Bone marrow (tissue), 2 donors: ENCODE data around the gene KIF19.
"Not testable (repeated sequence)": the region's sequence is repeated elsewhere in the genome, so short reads cannot be mapped to it uniquely, and the experiment has no call there.

Source experiments
- DNase-seq, 2 donors: peaks; one replicate each; lab custom pipeline; 2025; lab: John Stamatoyannopoulos, UW

Gene KIF19

DNA sequence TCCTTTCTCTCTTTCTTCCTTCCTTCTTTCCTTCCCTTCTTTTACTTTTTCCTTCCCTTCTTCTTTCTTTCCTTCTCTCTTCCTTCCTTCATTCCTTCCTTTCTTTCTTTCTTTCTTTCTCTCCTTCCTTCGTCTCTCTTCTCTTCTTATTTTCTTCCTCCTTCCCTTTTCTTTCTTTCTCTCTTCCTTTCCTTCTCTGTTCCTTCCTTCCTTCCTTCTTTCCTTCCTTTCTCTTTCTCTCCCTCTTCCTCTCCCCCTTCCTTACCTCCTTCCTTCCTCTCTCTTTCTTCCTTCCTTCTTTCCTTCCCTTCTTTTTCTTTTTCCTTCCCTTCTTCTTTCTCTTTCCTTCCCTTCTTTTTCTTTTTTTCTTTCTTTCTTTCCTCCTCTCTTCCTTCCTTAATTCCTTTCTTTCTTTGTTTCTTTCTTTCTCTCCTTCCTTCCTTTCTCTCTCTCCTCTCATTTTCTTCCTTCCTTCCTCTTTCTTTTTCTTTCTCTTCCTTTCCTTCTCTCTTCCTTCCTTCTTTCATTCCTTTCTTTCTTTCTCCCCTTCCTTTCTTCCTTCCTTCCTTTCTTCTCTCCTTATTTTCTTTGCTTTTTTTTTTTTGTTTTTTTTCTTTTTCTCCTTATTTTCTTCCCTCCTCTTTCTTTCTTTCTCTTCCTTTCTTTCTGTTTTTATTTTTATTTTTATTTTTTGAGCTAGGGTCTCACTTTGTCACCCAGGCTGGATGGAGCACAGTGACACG, 64.1 kb downstream of the KIF19 start:
- DNase-seq = no peak

- no peak for DNase-seq
These were observed 64.9 kb downstream of the KIF19 start for GRCh38 chr17:74390680-74391653.

DNA sequence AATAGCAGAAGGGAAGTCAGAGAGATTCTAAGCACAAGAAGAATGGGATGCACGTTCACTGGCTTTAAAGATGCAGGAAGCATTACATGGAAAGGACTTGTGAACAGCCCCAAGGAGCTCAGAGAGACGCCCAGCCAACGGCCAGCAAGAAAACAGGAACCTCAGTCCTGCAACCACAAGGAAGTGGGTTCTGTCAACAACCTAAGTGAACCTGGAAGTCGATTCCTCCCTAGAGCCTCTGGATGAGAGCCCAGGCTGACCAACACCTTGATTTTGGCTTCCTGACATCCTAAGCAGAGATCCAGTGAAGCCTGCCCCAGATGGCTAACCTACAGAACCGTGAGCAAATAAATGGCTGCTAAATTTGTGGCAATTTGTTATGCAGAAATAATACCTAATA, 65.7 kb downstream of the KIF19 start:
- DNase-seq = no peak

DNA sequence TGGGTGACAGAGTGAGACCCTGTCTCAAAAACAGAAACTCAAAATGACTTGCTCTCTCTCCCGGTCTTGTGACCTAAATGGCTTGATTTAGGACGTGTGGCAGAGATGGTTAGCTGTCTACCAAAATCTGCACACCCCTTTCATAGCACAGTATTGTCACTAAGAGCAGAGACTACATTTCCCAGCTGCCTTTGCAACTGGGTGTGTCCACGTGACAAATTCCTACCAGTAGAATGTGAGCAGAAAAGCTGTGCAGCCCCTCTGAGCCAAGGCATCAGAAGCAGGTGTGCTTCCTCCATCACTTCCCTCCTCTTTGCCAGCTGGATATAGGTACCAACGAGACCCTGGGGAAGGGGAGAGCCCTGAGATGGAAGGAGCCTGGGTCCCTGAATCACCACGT, 66.8 kb downstream of the KIF19 start:
- DNase-seq = no peak

DNA sequence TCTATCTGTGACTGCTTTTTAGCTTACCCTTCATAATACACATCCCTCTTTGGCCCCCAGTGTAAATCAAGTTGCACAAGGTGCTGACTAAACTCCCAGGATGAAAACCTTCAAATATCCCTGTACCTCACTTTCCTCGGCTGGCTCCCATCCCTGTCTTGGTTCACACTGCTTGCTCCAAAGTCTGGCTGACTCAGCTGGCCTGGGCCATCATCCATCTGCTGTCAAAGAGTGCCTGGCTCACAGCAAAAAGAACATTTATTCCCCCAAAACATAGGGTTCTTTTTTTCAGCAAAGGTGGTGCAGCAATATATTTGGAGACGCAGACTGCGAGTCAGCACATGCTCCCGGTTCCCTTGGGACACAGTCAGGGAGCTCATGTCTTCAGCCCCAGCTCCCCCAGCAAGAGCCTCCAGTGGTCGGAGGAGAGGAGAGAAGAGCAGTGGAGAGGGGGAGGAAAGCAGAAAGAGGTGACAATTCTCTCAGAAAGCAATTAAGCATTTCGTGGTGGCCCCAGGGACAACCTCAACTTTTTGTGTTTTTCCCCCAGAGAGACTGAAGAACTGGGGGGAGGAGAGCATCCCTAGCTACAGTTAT, 67.4 kb downstream of the KIF19 start:
- DNase-seq = no peak

GRCh38 chr17:74394275-74394950, 68.4 kb downstream of the KIF19 start:
- DNase-seq = no peak

DNA sequence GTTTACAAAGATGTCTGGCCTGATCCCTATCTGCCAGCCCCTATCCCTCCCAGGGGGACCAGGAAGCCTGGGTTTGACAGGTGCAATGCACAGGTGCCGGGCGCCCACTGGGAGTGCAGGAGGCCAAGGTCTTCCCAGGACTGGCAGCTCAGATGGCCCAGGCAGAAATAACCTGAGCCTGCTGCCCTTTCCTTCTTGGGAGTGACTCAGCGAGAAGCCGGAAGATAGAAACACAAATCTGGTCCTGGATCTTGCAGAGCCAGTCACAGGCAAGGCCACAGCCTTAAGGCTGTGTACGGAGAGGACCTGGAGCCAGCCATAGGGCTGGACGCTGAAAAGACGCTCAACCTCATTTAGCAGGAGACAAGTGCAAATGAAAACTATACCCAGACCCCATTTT, 69.0 kb downstream of the KIF19 start:
- no peak for DNase-seq

DNA sequence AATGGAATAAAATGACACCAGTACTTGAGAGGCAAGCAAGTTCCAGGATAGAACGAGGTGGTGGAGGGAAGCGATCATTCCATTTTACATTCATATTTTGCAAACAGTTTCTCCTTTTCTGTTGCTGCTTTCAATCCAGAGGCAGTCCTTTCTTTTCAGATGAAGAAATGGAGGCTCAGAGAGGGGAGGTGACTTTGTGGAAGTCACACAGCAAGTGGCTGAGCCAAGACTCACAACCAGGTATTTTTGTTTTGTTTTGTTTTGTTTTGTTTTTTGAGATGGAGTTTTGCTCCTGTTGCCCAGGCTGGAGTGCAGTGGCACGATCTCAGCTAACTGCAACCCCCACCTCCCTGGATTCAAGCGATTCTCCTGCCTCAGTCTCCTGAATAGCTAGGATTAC, 70.5 kb downstream of the KIF19 start:
- no peak for DNase-seq

GRCh38 chr17:74402048-74402447, 76.0 kb downstream of the KIF19 start:
- DNase-seq = no peak

DNA sequence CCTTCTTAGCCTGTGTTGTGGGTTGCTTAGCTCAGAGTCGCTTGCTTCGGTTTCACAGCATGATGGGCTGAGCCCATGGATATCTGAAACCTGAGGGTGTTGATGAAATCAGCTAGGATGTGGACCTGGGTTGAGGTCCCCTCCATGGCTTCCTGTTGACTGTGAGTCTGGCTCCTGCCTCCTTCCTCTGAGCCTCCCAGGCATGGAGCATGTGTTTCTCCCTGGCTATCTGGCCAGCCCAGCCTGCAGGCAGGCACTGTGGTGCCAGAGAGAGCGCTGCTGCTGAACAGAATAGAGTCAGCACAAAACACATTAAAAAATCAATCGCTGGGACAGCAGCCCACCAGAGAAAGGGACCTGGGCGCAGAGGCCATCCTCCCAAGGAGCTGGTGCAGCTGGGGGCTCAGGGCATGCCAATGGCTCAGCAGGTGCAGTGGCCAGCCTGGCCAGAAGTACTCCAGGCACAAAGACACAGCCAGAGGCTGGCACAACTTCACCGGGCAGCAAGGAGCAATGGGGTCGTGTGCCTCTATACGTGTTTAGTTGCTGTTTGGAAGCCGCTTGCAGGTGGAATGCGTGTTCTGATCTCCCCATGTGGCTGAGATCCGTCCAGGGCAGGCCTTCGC, 77.6 kb downstream of the KIF19 start:
- no peak for DNase-seq

DNA sequence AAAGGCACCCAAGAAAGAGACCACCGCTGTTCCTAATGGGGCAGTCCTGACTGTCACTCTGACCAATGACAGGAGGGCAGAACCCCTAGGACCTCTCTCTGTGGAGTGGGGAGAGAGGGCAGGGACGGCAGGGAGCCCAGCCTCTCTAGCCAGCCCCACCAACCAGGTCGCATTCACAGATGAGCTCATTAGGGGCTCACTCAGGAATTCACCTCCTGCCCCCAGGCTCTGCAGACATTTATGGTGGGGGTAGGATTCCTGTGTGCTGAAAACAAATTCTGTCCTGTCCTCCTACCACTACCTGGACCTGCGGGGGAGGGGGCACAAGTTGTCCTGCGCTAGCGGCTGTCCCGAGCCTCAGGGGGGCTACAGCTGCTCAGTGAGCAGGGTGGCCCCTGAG, 78.2 kb downstream of the KIF19 start:
- DNase-seq = no peak

- DNase-seq = no peak
These were observed 78.8 kb downstream of the KIF19 start for GRCh38 chr17:74404789-74405188.

GRCh38 chr17:74405311-74405710, 79.3 kb downstream of the KIF19 start:
- not testable (repeated sequence) for DNase-seq
